ENCODE results near the gene GPR32.
"Not testable (repeated sequence)": the region's sequence is repeated elsewhere in the genome, so short reads cannot be mapped to it uniquely, and the experiment has no call there.

DNA sequence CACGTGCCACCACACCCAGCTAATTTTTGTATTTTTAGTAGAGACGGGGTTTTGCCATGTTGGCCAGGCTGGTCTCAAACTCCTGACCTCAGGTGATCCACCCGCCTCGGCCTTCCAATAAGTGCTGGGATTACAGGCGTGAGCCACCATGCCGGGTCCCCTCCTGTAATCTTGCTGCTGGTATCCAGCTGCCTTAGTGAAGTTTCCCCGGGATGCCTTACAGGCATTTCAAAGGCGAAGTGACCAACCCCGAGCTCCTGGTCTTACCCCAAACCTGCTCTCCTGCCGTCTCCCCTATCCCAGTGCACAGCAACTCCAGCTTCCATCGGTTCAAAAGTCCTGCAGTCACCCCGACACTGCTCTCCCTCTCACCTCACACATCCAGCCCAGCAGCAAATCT is 3.5 kb upstream of the GPR32 start:
- TF ChIP-seq, protein P1, sequence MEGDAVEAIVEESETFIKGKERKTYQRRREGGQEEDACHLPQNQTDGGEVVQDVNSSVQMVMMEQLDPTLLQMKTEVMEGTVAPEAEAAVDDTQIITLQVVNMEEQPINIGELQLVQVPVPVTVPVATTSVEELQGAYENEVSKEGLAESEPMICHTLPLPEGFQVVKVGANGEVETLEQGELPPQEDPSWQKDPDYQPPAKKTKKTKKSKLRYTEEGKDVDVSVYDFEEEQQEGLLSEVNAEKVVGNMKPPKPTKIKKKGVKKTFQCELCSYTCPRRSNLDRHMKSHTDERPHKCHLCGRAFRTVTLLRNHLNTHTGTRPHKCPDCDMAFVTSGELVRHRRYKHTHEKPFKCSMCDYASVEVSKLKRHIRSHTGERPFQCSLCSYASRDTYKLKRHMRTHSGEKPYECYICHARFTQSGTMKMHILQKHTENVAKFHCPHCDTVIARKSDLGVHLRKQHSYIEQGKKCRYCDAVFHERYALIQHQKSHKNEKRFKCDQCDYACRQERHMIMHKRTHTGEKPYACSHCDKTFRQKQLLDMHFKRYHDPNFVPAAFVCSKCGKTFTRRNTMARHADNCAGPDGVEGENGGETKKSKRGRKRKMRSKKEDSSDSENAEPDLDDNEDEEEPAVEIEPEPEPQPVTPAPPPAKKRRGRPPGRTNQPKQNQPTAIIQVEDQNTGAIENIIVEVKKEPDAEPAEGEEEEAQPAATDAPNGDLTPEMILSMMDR (IDR thresholded peaks at IDR 0.05): not testable (repeated sequence)
- TF ChIP-seq POLR2A (IDR thresholded peaks at IDR 0.05): not testable (repeated sequence)

Data from thyroid gland (tissue), 4 donors.